Mesenchymal stem cell (in vitro differentiated cells and primary cell): ENCODE data around the gene POLD4.

Experiments
- DNase-seq: peaks from one replicate; pipeline ENCODE4 v3.0.0-alpha.2; 2013
- H2AFZ ChIP-seq: one replicate; pipeline ENCODE4 v1.6.1; 2013; ENCODE audit warnings: low read depth, mild to moderate bottlenecking, control low read depth, inconsistent platforms, low read length, moderate library complexity
- H2AK5ac ChIP-seq: 2 replicates; pipeline ENCODE4 v1.6.1; 2013; ENCODE audit warnings: low read length, moderate library complexity, mild to moderate bottlenecking, inconsistent platforms; ENCODE audit not compliant: severe bottlenecking
- H2BK120ac ChIP-seq: one replicate; pipeline ENCODE4 v1.6.1; 2013; ENCODE audit warnings: low read depth, mild to moderate bottlenecking, inconsistent platforms, low read length, moderate library complexity
- H2BK12ac ChIP-seq, 2 experiments: one replicate each; pipeline ENCODE4 v1.6.1; 2013; ENCODE audit warnings: inconsistent platforms in 2 of 2, low read length in 2 of 2, mild to moderate bottlenecking in 2 of 2, moderate library complexity in 2 of 2, control low read depth in 1 of 2
- H2BK15ac ChIP-seq: one replicate; pipeline ENCODE4 v1.6.1; 2013; ENCODE audit warnings: mild to moderate bottlenecking, low read depth, inconsistent platforms; ENCODE audit not compliant: poor library complexity, severe bottlenecking
- H2BK5ac ChIP-seq: 2 replicates; pipeline ENCODE4 v1.6.1; 2013; ENCODE audit warnings: low read depth, mild to moderate bottlenecking, low read length, control low read depth, inconsistent platforms; ENCODE audit not compliant: poor library complexity, severe bottlenecking
- H3K14ac ChIP-seq, 2 experiments: one replicate each; pipeline ENCODE4 v1.6.1; 2013; ENCODE audit warnings: inconsistent platforms in 2 of 2, low read length in 2 of 2, control low read depth in 1 of 2, mild to moderate bottlenecking in 1 of 2, moderate library complexity in 1 of 2
- H3K18ac ChIP-seq, 2 experiments: one replicate each; pipeline ENCODE4 v1.6.1; 2013; ENCODE audit warnings: inconsistent platforms in 2 of 2, low read length in 2 of 2, control low read depth in 1 of 2, low read depth in 1 of 2, mild to moderate bottlenecking in 1 of 2
- H3K23ac ChIP-seq, 2 experiments: one replicate each; pipeline ENCODE4 v1.6.1; 2013; ENCODE audit warnings: inconsistent platforms in 2 of 2, low read length in 2 of 2, mild to moderate bottlenecking in 2 of 2, moderate library complexity in 2 of 2, control low read depth in 1 of 2
- H3K27ac ChIP-seq: 2 replicates; pipeline ENCODE4 v1.5.1; 2013; ENCODE audit warnings: mild to moderate bottlenecking, moderate library complexity, low read length, control low read depth, inconsistent platforms; ENCODE audit not compliant: poor library complexity, severe bottlenecking
- H3K27me3 ChIP-seq, 2 experiments: 2 replicates each; pipeline versions ENCODE4 v1.6.1 to v1.7.0; 2013; ENCODE audit warnings: low read length in 2 of 2, mild to moderate bottlenecking in 2 of 2, moderate library complexity in 2 of 2, control low read depth in 1 of 2, inconsistent platforms in 1 of 2; ENCODE audit not compliant: control insufficient read depth in 1 of 2, insufficient read depth in 1 of 2
- H3K36me3 ChIP-seq, 2 experiments: 2 replicates each; pipeline versions ENCODE4 v1.6.1 to v1.7.0; 2013; ENCODE audit warnings: low read length in 2 of 2, control low read depth in 1 of 2, inconsistent platforms in 1 of 2, low read depth in 1 of 2, mild to moderate bottlenecking in 1 of 2; ENCODE audit not compliant: insufficient read depth in 2 of 2, control insufficient read depth in 1 of 2
- H3K4ac ChIP-seq, 2 experiments: one replicate each; pipeline ENCODE4 v1.6.1; 2013; ENCODE audit warnings: inconsistent platforms in 2 of 2, low read length in 2 of 2, mild to moderate bottlenecking in 2 of 2, moderate library complexity in 2 of 2, control low read depth in 1 of 2, low read depth in 1 of 2
- H3K4me1 ChIP-seq: 2 replicates; pipeline ENCODE4 v1.6.1; 2013; ENCODE audit warnings: low read depth, low read length, control low read depth; ENCODE audit not compliant: control insufficient read depth, insufficient read depth
- H3K4me2 ChIP-seq: 2 replicates; pipeline ENCODE4 v1.6.1; 2013; ENCODE audit warnings: low read length, mild to moderate bottlenecking, inconsistent platforms; ENCODE audit not compliant: poor library complexity, severe bottlenecking
- H3K4me3 ChIP-seq, 2 experiments: 2 replicates each; pipeline versions ENCODE4 v1.5.1 to v1.7.0; 2013; ENCODE audit warnings: low read length in 2 of 2, mild to moderate bottlenecking in 2 of 2, control low read depth in 1 of 2, low read depth in 1 of 2; ENCODE audit not compliant: insufficient read depth in 1 of 2
- H3K79me1 ChIP-seq: replicated peaks from 2 replicates; pipeline ENCODE4 v1.6.1; 2013; ENCODE audit warnings: mild to moderate bottlenecking, control low read depth, low read length, inconsistent platforms; ENCODE audit not compliant: poor library complexity, severe bottlenecking
- H3K9ac ChIP-seq: 2 replicates; pipeline ENCODE4 v1.7.0; 2013; ENCODE audit warnings: mild to moderate bottlenecking, low read length, moderate library complexity
- H3K9me3 ChIP-seq: 2 replicates; pipeline ENCODE4 v1.7.0; 2013; ENCODE audit warnings: mild to moderate bottlenecking, low read length; ENCODE audit not compliant: control insufficient read depth
- H4K8ac ChIP-seq: one replicate; pipeline ENCODE4 v1.6.1; 2013; ENCODE audit warnings: inconsistent platforms, mild to moderate bottlenecking, low read length, moderate library complexity
- H4K91ac ChIP-seq: one replicate; pipeline ENCODE4 v1.6.1; 2013; ENCODE audit warnings: mild to moderate bottlenecking, low read length, inconsistent platforms
- WGBS: methylation state at CpG from one replicate; pipeline ENCODE4 v1.1.7; 2013; ENCODE audit warnings: mixed read lengths; 5-methylcytosine and 5-hydroxymethylcytosine counted together

POLD4 gene

DNA sequence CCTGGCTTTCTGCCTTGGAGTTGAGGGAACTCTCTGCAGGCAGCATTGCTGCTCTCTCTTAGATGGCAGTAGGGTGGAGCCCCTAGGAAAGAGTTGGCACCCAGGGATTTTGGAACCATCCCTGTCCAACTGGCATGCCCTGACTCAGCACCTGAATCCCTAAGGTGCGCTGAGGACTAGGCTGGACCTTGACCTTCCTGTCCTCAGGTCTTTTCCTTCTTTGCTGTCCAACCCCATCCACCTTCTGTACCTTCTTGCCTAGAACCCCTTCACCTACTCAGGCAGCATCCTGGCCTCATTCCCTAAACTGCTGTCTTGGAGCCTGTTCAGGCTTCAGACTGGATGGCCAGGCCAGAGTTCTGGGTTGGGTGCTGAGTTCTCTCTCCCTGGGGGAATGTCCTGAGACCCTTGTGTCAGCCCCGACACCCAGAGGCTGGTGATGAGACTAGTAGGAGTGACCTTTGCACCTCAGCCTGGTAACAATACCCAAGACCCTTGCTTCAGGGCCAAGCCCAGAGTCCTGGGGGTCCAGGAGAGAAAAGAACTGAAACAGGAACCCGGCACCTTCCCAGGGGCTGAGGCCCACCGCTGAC is 2.5 kb upstream of the POLD4 start:
- H2BK120ac ChIP-seq = peak overlapping the region; percentile 77
- peaks cover 53% of the 10 kb centered on the region for H3K4me1 ChIP-seq
- H4K8ac ChIP-seq = peak overlapping the region; percentile 87
- H2BK15ac ChIP-seq = peak overlapping the region; percentile 45
- H2AFZ ChIP-seq = no peak overlapping the region
- H3K9ac ChIP-seq = peak overlapping the region; percentile 76
- peak overlapping the region; percentile 83 to 92 for H3K4ac ChIP-seq
- no peak overlapping the region for H2BK5ac ChIP-seq
- H3K9me3 ChIP-seq = no peaks in the 10 kb centered on the region
- peak overlapping the region in 1 of 2 experiments; percentile 2 for H3K23ac ChIP-seq
- WGBS = 80% methylated on average over 4 of the region's 4 CpGs
- no peaks in the 10 kb centered on the region for H3K27me3 ChIP-seq
- H4K91ac ChIP-seq = peak overlapping the region; percentile 89
- H3K14ac ChIP-seq = peak overlapping the region in 1 of 2 experiments; percentile 64
- peaks cover 7% of the 10 kb centered on the region for H3K79me1 ChIP-seq
- no peak overlapping the region for H3K4me2 ChIP-seq
- H3K18ac ChIP-seq = peak overlapping the region; percentile 76 to 92
- DNase-seq = no peak
- H2BK12ac ChIP-seq = peak overlapping the region; percentile 6 to 49
- peaks cover 5% of the 10 kb centered on the region in 2 experiments for H3K36me3 ChIP-seq
- peak overlapping the region; percentile 96 for H3K27ac ChIP-seq
- H2AK5ac ChIP-seq = peak overlapping the region; percentile 8
- H3K4me3 ChIP-seq = no peak overlapping the region

DNA sequence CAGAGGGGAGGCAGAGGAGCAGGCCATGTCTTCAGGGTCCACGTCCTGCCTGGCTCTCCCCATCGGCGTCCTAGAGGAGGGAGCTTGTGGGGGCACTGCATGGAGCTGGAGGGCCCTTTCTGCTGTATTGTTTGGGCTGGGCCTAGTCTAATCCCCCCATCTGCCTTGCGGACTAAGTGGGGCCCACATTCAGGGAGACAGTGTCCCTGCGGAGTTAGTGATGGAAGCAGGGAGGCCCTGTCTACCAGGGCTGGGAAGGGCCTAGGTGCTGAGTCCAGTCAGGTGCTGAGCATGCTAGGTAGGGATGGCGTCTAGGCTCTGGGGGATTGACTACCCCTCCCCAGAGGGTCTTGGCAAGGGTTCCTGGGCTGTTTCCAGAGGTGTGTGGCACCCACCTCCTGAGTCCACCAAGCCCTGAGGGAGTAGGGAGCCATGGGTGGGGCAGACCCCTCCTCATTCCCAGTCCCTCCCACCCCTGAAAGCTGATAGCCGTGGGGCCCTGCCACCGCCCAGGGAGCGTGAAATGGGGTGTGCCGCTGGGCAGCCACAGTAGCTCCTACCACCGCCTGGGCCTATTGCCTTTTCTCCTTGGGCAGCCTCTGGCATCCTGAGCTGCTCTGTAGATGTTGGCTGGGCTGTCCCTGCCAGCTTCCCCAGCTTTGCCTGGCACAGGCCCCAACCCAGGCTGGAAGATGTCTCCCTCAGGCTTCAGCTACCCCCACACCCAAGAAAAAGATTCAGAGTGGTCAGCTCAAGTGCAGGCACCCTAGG is 1.9 kb upstream of the POLD4 start:
- Histone ChIP-seq H3K4me2 (no peak overlapping the region), H2BK15ac (peak overlapping the region; percentile 92), H3K4ac (peak overlapping the region; percentile 85 to 92), H3K9me3 (no peaks in the 10 kb centered on the region), H3K27me3 (no peaks in the 10 kb centered on the region), H2AFZ (no peak overlapping the region), H3K4me3 (peak overlapping the region in 1 of 2 experiments; percentile 49), H3K23ac (peak overlapping the region in 1 of 2 experiments; percentile 35), H4K8ac (peak overlapping the region; percentile 92), H3K36me3 (peaks cover 5 to 6% of the 10 kb centered on the region in 2 experiments), H2AK5ac (peak overlapping the region; percentile 8), H2BK12ac (peak overlapping the region; percentile 49 to 91), H3K18ac (peak overlapping the region; percentile 72 to 92), H3K27ac (peak overlapping the region; percentile 96), H2BK5ac (peak overlapping the region; percentile 19), H4K91ac (peak overlapping the region; percentile 89), H3K4me1 (peaks cover 53% of the 10 kb centered on the region), H3K79me1 (peaks cover 7% of the 10 kb centered on the region), H3K14ac (peak overlapping the region in 1 of 2 experiments; percentile 64), H2BK120ac (peak overlapping the region; percentile 62), H3K9ac (peak overlapping the region; percentile 76)
- 77% methylated on average over 11 of the region's 11 CpGs for WGBS
- no peak for DNase-seq

DNA sequence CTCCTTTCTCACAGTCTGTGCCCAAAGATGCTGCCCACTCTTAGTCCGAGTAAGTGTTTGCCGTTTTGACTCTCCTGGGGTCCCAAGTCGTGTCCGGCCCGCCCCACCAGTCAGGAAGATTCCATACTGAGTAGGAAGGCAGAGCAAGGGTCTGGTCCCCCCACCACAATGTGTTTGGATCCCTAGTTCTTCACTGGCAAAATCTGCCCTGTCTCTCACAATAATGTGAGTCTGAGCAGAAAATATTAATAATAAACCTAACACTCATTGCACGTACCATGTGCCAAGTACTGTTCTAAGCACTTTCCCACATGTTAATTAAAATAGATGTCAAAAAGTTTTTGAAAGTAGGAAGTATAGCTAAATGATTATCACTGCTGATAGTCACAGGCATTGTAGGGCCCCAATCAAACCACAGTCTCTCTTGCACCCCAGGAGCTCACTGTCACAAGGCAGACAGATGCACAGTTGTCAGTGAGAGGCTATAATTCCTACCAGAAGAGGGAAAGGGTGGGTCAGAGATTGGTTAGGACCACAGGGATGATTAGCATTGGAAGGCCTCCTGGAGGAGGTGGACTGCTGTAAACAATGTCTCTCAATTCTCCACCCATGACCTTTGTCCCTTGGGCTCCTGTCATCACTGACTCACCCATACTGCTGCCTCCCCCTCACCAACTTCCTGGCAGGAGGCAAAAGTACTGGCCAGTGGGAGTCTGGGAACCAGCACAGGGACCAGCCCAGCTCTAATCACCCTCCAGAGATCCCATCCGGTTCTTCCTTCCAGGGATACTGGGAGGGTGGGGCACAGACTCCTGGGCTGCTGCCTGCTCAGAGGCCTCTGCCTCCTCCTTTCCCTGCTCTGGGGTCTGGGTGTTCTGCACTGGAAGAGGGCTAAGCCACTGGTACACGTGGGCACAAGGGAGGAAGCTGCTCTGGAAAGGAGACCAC is 1.0 kb upstream of the POLD4 start:
- Histone ChIP-seq H4K8ac (peak overlapping the region; percentile 92), H2AK5ac (peak overlapping the region; percentile 91), H4K91ac (peak overlapping the region; percentile 95), H3K27me3 (no peaks in the 10 kb centered on the region), H3K9me3 (no peaks in the 10 kb centered on the region), H2AFZ (no peak overlapping the region), H3K4ac (peak overlapping the region; percentile 85 to 92), H2BK15ac (peak overlapping the region; percentile 92), H3K23ac (no peak overlapping the region), H3K9ac (peak overlapping the region; percentile 94), H2BK12ac (peak overlapping the region; percentile 82 to 91), H2BK120ac (peak overlapping the region; percentile 62), H3K79me1 (peaks cover 7% of the 10 kb centered on the region), H3K14ac (peak overlapping the region in 1 of 2 experiments; percentile 7), H3K36me3 (peaks cover 5 to 6% of the 10 kb centered on the region in 2 experiments), H3K27ac (peak overlapping the region; percentile 96), H3K4me1 (peaks cover 53% of the 10 kb centered on the region), H3K18ac (peak overlapping the region; percentile 92 to 95), H3K4me2 (peak overlapping the region; percentile 74), H2BK5ac (peak overlapping the region; percentile 87), H3K4me3 (peak overlapping the region; percentile 45 to 89)
- WGBS = 23% methylated on average over 7 of the region's 8 CpGs
- DNase-seq = peak; percentile 98
